HepG2 (cell line): ENCODE results near the gene CDH1. TPM values are rescaled to one million over a fixed set of nuclear protein-coding genes. Genes with fewer than 3 reads are reported as not detected.

Experiments
- ATAC-seq: fragments of 200-7000 bp; cut with Tn5 transposase; 3 replicates; pipeline ENCODE4 v1.9.1; 2020; ENCODE audit warnings: mild to moderate bottlenecking, moderate library complexity
- BruUV-seq: library from RNA; stranded (reverse); fragments of 400-500 nt; replicated peaks from 2 replicates; lab custom pipeline; 2021; lab: Mats Ljungman, UMichigan
- CTCF ChIA-PET: fragments of 300-600 bp; formaldehyde crosslinking; extraction: SDS; loops from one replicate; lab custom pipeline; 2021; ENCODE audit warnings: low total read pairs, inconsistent platforms, low intra/inter-chr PET ratio; lab: Yijun Ruan, JAX
- POLR2A ChIA-PET: fragments of 350-600 bp; sonication (Branson Sonifier 250); formaldehyde crosslinking; loops from one replicate; lab custom pipeline; 2020; ENCODE audit warnings: antibody characterized with exemption, inconsistent platforms; lab: Yijun Ruan, JAX
- DNase-seq: peaks from one replicate; pipeline ENCODE4 v3.0.0-alpha.2; 2015; ENCODE audit warnings: low spot score
- FAIRE-seq: peaks from 3 replicates; lab custom pipeline; 2011; peaks lifted over from hg19 to GRCh38; lab: Jason Lieb, UNC
- H2AFZ ChIP-seq: one replicate; pipeline ENCODE4 v1.6.1; 2011; ENCODE audit warnings: low read length, inconsistent platforms
- H3K27ac ChIP-seq: fragments of 300-600 bp; 3 replicates; pipeline ENCODE4 v1.8.0; 2011; ENCODE audit warnings: mixed run types, mild to moderate bottlenecking, mixed read lengths, low read length, inconsistent platforms; ENCODE audit not compliant: insufficient read depth; ENCODE audit errors: extremely low read length
- H3K27me3 ChIP-seq, 2 experiments: fragments of 200-600 bp in 1 of 2; 2 replicates in 1 of 2; 3 replicates in 1 of 2; pipeline versions ENCODE4 v1.6.0 to v1.8.0; 2011; ENCODE audit warnings: low read length in 2 of 2, mild to moderate bottlenecking in 2 of 2, moderate library complexity in 2 of 2, inconsistent platforms in 1 of 2; ENCODE audit not compliant: insufficient read depth in 2 of 2, control insufficient read depth in 1 of 2
- H3K36me3 ChIP-seq, 2 experiments: fragments of 200-600 bp in 1 of 2; replicated peaks in 1 of 2; 2 replicates in 1 of 2; 3 replicates in 1 of 2; pipeline versions ENCODE4 v1.5.1 to v1.8.0; 2011; ENCODE audit warnings: low read length in 2 of 2, inconsistent platforms in 1 of 2; ENCODE audit not compliant: insufficient read depth in 2 of 2, control insufficient read depth in 1 of 2
- H3K4me1 ChIP-seq: 2 replicates; pipeline ENCODE4 v1.5.1; 2012; ENCODE audit warnings: low read length, inconsistent platforms; ENCODE audit not compliant: insufficient read depth
- H3K4me2 ChIP-seq: 2 replicates; pipeline ENCODE4 v1.6.0; 2011; ENCODE audit warnings: low read depth, low read length, inconsistent platforms
- H3K4me3 ChIP-seq, 3 experiments: fragments of 200-600 bp in 1 of 3; sonication (generic), shearing (Covaris generic) in 1 of 3; replicated peaks in 1 of 3; 2 replicates each; pipeline ENCODE4 v1.5.1; 2011 to 2016; ENCODE audit warnings: low read length in 3 of 3, inconsistent platforms in 2 of 3, low read depth in 2 of 3, mild to moderate bottlenecking in 2 of 3, control low read depth in 1 of 3, mixed read lengths in 1 of 3; ENCODE audit not compliant: insufficient read depth in 1 of 3
- H3K79me2 ChIP-seq: one replicate; pipeline ENCODE4 v1.6.1; 2011; ENCODE audit warnings: low read length, inconsistent platforms; ENCODE audit not compliant: insufficient read depth
- H3K9ac ChIP-seq: 2 replicates; pipeline ENCODE4 v1.6.0; 2011; ENCODE audit warnings: mild to moderate bottlenecking, low read depth, low read length, inconsistent platforms; ENCODE audit not compliant: insufficient read depth
- H3K9me3 ChIP-seq: 2 replicates; pipeline ENCODE4 v1.5.1; 2012; ENCODE audit warnings: mild to moderate bottlenecking, low read length
- H4K20me1 ChIP-seq: 2 replicates; pipeline ENCODE4 v1.6.0; 2011; ENCODE audit warnings: inconsistent platforms, mild to moderate bottlenecking, low read length, moderate library complexity; ENCODE audit not compliant: insufficient read depth
- GLI4 ChIP-seq: sonication (generic); formaldehyde crosslinking; IDR thresholded peaks from 2 replicates; pipeline ENCODE4 v1.5.1; 2020; ENCODE audit warnings: missing genetic modification reagents, mild to moderate bottlenecking, moderate library complexity, borderline replicate concordance
- KDM2A ChIP-seq: sonication (generic); formaldehyde crosslinking; IDR thresholded peaks from 2 replicates; pipeline ENCODE4 v1.4.0; 2020; ENCODE audit warnings: low read depth, missing genetic modification reagents, borderline replicate concordance
- MAFG ChIP-seq: sonication (generic); formaldehyde crosslinking; IDR thresholded peaks from 2 replicates; pipeline ENCODE4 v1.5.1; 2020; ENCODE audit warnings: mild to moderate bottlenecking, missing genetic modification reagents
- MIER2 ChIP-seq: IDR thresholded peaks from 2 replicates; pipeline ENCODE4 v1.6.1; 2016; ENCODE audit warnings: missing biosample characterization, missing genetic modification reagents
- PCBP1 ChIP-seq: fragments of 200-400 bp; formaldehyde crosslinking; IDR thresholded peaks from 2 replicates; pipeline ENCODE4 v1.6.1; 2017; ENCODE audit warnings: mild to moderate bottlenecking, low read depth, low read length, borderline replicate concordance
- PITX1 ChIP-seq: sonication (generic); formaldehyde crosslinking; IDR thresholded peaks from 2 replicates; pipeline ENCODE4 v1.5.1; 2020; ENCODE audit warnings: mild to moderate bottlenecking, missing genetic modification reagents
- TBL1XR1 ChIP-seq: fragments of 150-350 bp; IDR thresholded peaks from 2 replicates; pipeline ENCODE4 v1.6.1; 2014; ENCODE audit warnings: borderline replicate concordance, low read length; ENCODE audit not compliant: partially characterized antibody
- THYN1 ChIP-seq: sonication (generic); formaldehyde crosslinking; IDR thresholded peaks from 2 replicates; pipeline ENCODE4 v1.8.1; 2023; ENCODE audit warnings: low read depth, mild to moderate bottlenecking, moderate library complexity, missing genetic modification reagents, borderline replicate concordance
- ZBTB7A ChIP-seq: sonication (generic); formaldehyde crosslinking; IDR thresholded peaks from 2 replicates; pipeline ENCODE4 v1.8.0; 2022; ENCODE audit warnings: mild to moderate bottlenecking, missing genetic modification reagents
- ZNF460 ChIP-seq: sonication (generic); formaldehyde crosslinking; IDR thresholded peaks from 2 replicates; pipeline ENCODE4 v1.5.1; 2020; ENCODE audit warnings: missing genetic modification reagents, mild to moderate bottlenecking, borderline replicate concordance
- ZNF737 ChIP-seq: sonication (generic); formaldehyde crosslinking; IDR thresholded peaks from 2 replicates; pipeline ENCODE4 v1.5.0; 2020; ENCODE audit warnings: missing genetic modification reagents, mild to moderate bottlenecking, borderline replicate concordance
- ZNF782 ChIP-seq: sonication (generic); formaldehyde crosslinking; IDR thresholded peaks from 2 replicates; pipeline ENCODE4 v1.4.0; 2020; ENCODE audit warnings: missing genetic modification reagents, mild to moderate bottlenecking, borderline replicate concordance
- ZSCAN30 ChIP-seq: sonication (generic); formaldehyde crosslinking; IDR thresholded peaks from 2 replicates; pipeline ENCODE4 v1.5.0; 2020; ENCODE audit warnings: mild to moderate bottlenecking, missing genetic modification reagents
- ZZZ3 ChIP-seq: sonication (generic); formaldehyde crosslinking; IDR thresholded peaks from 2 replicates; pipeline ENCODE4 v1.4.0; 2020; ENCODE audit warnings: missing genetic modification reagents, mild to moderate bottlenecking, borderline replicate concordance
- whole genome bisulfite sequencing: methylation state at CpG from one replicate; pipeline ENCODE4 v1.1.6; 2017; ENCODE audit warnings: low lambda C conversion rate; 5-methylcytosine and 5-hydroxymethylcytosine counted together
- in situ Hi-C: cut with HindIII; loops from 2 replicates; pipeline ENCODE4 v1.10.0; 2017; ENCODE audit warnings: low pct_unique_long_range_greater_than_20kb; ENCODE audit not compliant: extremely low pct_ligation_motif_present
- intact Hi-C: fragments of 100-400 bp; cut with micrococcal nuclease; formaldehyde crosslinking; loops from one replicate; pipeline ENCODE4 v1.10.0; 2022; ENCODE audit not compliant: unreplicated experiment
- polyA plus RNA-seq, 8 experiments: library from polyadenylated mRNA; depleted of rRNA in 3 of 8; stranded (reverse) in 7 of 8; unstranded in 1 of 8; fragments of >200 nt; fragmentation: Illumina TruSeq in 4 of 8; extraction: Trizol in 4 of 8; gene quantifications; 2 replicates each; pipeline versions ENCODE4 v1.2.1 to v1.2.3, GENCODE V29; 2011 to 2016; ENCODE audit warnings: low read depth in 4 of 8, missing spikeins in 1 of 8, mixed read lengths in 1 of 8; ENCODE audit not compliant: insufficient read depth in 1 of 8
- total RNA-seq, 5 experiments: library from RNA; depleted of rRNA; stranded (reverse); fragments of >200 nt; fragmentation: Illumina TruSeq; extraction: Trizol; gene quantifications; 2 replicates each; pipeline ENCODE4 v1.2.3, GENCODE V29; 2016; ENCODE audit warnings: low read depth in 1 of 5
- TF ChIP-seq, protein P1 (sequence below): sonication (generic); formaldehyde crosslinking; IDR thresholded peaks from one replicate; pipeline ENCODE4 v1.5.1; 2020; ENCODE audit warnings: mild to moderate bottlenecking, missing genetic modification reagents; ENCODE audit errors: not compliant biosample characterization
- TF ChIP-seq, protein P2 (sequence below): fragments of 450-650 bp; IDR thresholded peaks from 2 replicates; pipeline ENCODE4 v1.6.1; 2017

CDH1 gene
- total and polyA plus RNA-seq, 2 of the 13 experiments (the other 11 are each of a cell fraction or from before 2014, with no cell fraction given), result 0.95 to 9.8 TPM

DNA sequence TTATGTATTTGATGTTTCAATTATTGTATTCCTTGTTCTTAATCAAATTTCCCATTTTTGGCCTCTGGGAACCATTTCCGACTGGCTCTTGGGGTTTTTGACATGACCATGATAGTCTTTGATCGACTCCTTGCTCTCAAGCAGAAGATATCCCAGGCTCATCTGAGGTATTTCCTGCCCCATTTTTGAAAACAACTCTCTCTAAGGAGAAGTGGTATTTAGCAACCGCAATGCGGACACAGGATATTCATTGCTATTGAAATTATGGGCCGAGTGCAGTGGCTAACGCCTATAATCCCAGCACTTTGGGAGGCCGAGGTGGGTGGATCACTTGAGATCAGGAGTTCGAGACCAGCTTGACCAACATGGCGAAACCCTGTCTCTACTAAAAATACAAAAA lies 111.7 kb downstream of the CDH1 start:
- FAIRE-seq (no peak), ATAC-seq (no peak), DNase-seq (no peak)
- H3K4me2 ChIP-seq, result no peak overlapping the region
- H3K9ac ChIP-seq, result no peak overlapping the region
- in situ Hi-C loops (no loop called here), intact Hi-C loops (loop anchor here (5.0 to 10.0 kb wide), 2 partner anchors 54 to 146 kb away; no protein-coding TSS in a partner anchor)
- no peak overlapping the region for H3K4me3 ChIP-seq
- no peak overlapping the region for H2AFZ ChIP-seq
- H3K9me3 ChIP-seq, result no peaks in the 10 kb centered on the region
- no TSS peak for BruUV-seq
- no peaks in the 10 kb centered on the region for H4K20me1 ChIP-seq
- no peak overlapping the region for H3K27ac ChIP-seq
- no peaks in the 10 kb centered on the region for H3K36me3 ChIP-seq
- H3K4me1 ChIP-seq, result peaks cover 20% of the 10 kb centered on the region
- no peaks in the 10 kb centered on the region for H3K79me2 ChIP-seq
- ChIA-PET CTCF (no interaction called here), POLR2A (no interaction called here)
- 97% methylated on average over 9 of the region's 9 CpGs for WGBS
- no peaks in the 10 kb centered on the region; a peak in 1 of 5 replicates for H3K27me3 ChIP-seq
- no peak for TF ChIP-seq KDM2A (CRISPR knock-in tag)
- TF ChIP-seq, protein P1, sequence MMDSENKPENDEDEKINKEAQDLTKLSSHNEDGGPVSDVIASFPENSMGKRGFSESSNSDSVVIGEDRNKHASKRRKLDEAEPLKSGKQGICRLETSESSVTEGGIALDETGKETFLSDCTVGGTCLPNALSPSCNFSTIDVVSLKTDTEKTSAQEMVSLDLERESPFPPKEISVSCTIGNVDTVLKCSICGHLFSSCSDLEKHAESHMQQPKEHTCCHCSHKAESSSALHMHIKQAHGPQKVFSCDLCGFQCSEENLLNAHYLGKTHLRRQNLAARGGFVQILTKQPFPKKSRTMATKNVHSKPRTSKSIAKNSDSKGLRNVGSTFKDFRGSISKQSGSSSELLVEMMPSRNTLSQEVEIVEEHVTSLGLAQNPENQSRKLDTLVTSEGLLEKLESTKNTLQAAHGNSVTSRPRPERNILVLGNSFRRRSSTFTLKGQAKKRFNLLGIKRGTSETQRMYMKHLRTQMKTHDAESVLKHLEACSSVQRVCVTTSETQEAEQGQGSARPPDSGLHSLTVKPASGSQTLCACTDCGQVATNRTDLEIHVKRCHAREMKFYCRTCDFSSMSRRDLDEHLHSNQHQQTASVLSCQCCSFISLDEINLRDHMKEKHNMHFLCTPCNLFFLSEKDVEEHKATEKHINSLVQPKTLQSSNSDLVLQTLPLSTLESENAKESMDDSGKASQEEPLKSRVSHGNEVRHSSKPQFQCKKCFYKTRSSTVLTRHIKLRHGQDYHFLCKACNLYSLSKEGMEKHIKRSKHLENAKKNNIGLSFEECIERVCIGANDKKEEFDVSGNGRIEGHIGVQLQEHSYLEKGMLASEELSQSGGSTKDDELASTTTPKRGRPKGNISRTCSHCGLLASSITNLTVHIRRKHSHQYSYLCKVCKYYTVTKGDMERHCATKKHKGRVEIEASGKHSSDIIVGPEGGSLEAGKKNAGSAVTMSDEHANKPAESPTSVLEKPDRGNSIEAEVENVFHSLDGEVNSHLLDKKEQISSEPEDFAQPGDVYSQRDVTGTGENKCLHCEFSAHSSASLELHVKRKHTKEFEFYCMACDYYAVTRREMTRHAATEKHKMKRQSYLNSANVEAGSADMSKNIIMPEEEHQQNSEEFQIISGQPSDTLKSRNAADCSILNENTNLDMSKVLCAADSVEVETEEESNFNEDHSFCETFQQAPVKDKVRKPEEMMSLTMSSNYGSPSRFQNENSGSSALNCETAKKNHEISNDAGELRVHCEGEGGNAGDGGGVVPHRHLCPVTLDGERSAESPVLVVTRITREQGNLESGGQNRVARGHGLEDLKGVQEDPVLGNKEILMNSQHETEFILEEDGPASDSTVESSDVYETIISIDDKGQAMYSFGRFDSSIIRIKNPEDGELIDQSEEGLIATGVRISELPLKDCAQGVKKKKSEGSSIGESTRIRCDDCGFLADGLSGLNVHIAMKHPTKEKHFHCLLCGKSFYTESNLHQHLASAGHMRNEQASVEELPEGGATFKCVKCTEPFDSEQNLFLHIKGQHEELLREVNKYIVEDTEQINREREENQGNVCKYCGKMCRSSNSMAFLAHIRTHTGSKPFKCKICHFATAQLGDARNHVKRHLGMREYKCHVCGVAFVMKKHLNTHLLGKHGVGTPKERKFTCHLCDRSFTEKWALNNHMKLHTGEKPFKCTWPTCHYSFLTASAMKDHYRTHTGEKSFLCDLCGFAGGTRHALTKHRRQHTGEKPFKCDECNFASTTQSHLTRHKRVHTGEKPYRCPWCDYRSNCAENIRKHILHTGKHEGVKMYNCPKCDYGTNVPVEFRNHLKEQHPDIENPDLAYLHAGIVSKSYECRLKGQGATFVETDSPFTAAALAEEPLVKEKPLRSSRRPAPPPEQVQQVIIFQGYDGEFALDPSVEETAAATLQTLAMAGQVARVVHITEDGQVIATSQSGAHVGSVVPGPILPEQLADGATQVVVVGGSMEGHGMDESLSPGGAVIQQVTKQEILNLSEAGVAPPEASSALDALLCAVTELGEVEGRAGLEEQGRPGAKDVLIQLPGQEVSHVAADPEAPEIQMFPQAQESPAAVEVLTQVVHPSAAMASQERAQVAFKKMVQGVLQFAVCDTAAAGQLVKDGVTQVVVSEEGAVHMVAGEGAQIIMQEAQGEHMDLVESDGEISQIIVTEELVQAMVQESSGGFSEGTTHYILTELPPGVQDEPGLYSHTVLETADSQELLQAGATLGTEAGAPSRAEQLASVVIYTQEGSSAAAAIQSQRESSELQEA (CRISPR knock-in tag), result no peak
- TF ChIP-seq MIER2 (CRISPR knock-in tag), result no peak
- no peak for TF ChIP-seq ZNF737 (CRISPR knock-in tag)
- no peak for TF ChIP-seq ZNF460 (CRISPR knock-in tag)
- TF ChIP-seq ZZZ3 (CRISPR knock-in tag), result no peak
- TF ChIP-seq THYN1 (CRISPR knock-in tag), result no peak
- no peak for TF ChIP-seq PCBP1
- TF ChIP-seq ZBTB7A (CRISPR knock-in tag), result no peak
- no peak for TF ChIP-seq ZSCAN30 (CRISPR knock-in tag)
- TF ChIP-seq MAFG (CRISPR knock-in tag), result no peak
- no peak for TF ChIP-seq TBL1XR1
- TF ChIP-seq, protein P2, sequence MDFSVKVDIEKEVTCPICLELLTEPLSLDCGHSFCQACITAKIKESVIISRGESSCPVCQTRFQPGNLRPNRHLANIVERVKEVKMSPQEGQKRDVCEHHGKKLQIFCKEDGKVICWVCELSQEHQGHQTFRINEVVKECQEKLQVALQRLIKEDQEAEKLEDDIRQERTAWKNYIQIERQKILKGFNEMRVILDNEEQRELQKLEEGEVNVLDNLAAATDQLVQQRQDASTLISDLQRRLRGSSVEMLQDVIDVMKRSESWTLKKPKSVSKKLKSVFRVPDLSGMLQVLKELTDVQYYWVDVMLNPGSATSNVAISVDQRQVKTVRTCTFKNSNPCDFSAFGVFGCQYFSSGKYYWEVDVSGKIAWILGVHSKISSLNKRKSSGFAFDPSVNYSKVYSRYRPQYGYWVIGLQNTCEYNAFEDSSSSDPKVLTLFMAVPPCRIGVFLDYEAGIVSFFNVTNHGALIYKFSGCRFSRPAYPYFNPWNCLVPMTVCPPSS, result no peak
- no peak for TF ChIP-seq GLI4 (CRISPR knock-in tag)
- no peak for TF ChIP-seq ZNF782
- no peak for TF ChIP-seq PITX1 (CRISPR knock-in tag)
